DOHH2 (cell line): ENCODE measurements around the gene CAPRIN2.

Source experiments
- EZH2phosphoT487 ChIP-seq: fragments of 200-600 bp; sonication (generic); IDR thresholded peaks from 2 replicates; pipeline ENCODE4 v1.6.1; 2017; ENCODE audit warnings: borderline replicate concordance, mild to moderate bottlenecking, antibody characterized with exemption, low read length, moderate library complexity, mixed read lengths
- TF ChIP-seq, protein P1 (sequence below): fragments of 200-600 bp; sonication (generic); IDR thresholded peaks from one replicate; pipeline ENCODE4 v1.5.1; 2014; ENCODE audit warnings: antibody characterized with exemption, mild to moderate bottlenecking, low read depth, low read length; ENCODE audit not compliant: poor library complexity, severe bottlenecking

DNA sequence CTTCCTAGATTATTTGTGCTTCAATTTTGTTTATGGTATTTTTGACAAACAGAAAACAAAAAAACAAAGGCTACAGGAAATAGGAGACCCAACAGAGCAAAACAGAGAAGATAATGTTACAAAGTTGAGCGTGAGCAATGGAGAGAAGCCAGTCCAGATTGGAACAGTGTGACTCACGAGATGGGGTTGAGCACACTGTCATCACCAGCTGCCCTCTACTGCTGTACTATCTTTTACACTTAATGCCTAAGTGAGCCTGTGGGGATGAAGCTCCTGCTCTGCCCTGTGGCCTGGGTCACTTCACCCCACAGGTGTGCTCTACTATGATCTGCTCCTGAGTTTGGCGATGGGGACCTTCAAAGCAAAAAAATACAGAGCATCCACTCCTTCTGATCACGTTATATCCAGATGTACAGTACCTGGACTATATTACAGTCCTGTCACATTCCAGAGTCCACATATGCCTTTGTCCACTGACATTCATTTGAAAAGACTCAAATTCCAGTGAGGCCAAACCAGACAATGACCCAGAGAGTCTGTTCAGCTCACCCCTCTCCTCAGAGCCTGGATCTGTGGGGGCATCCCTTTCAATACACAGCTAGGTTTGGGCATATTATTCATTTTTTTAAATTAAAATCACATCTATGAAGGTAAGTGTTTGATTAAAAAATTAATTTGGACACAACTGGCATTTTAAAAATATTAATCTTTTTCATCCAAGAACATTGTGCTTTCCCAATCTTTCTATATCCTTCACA lies 63.5 kb downstream of the CAPRIN2 start:
- TF ChIP-seq, protein P1, sequence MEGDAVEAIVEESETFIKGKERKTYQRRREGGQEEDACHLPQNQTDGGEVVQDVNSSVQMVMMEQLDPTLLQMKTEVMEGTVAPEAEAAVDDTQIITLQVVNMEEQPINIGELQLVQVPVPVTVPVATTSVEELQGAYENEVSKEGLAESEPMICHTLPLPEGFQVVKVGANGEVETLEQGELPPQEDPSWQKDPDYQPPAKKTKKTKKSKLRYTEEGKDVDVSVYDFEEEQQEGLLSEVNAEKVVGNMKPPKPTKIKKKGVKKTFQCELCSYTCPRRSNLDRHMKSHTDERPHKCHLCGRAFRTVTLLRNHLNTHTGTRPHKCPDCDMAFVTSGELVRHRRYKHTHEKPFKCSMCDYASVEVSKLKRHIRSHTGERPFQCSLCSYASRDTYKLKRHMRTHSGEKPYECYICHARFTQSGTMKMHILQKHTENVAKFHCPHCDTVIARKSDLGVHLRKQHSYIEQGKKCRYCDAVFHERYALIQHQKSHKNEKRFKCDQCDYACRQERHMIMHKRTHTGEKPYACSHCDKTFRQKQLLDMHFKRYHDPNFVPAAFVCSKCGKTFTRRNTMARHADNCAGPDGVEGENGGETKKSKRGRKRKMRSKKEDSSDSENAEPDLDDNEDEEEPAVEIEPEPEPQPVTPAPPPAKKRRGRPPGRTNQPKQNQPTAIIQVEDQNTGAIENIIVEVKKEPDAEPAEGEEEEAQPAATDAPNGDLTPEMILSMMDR = no peak
- TF ChIP-seq EZH2phosphoT487 = no peak
